Adrenal gland (tissue), 5 donors: ENCODE results near the gene FAIM2.

Experiments used
- CTCF ChIP-seq, 6 experiments: fragments of 450-650 bp in 4 of 6; fragments of 200-600 bp in 2 of 6; sonication (generic) in 1 of 6; IDR thresholded peaks; 1 replicate in 5 of 6; 2 replicates in 1 of 6; pipeline versions ENCODE4 v1.5.1 to v1.8.0; 2016 to 2021; ENCODE audit warnings: antibody characterized with exemption in 6 of 6, mild to moderate bottlenecking in 2 of 6, moderate library complexity in 1 of 6
- POLR2A ChIP-seq, 2 donors: fragments of 450-650 bp; IDR thresholded peaks; one replicate each; pipeline ENCODE4 v1.6.1; 2017; ENCODE audit warnings: antibody characterized with exemption in 2 of 2, mild to moderate bottlenecking in 2 of 2, moderate library complexity in 1 of 2
- donor health status: DM: no; HTN: no; CAD: no.

DNA sequence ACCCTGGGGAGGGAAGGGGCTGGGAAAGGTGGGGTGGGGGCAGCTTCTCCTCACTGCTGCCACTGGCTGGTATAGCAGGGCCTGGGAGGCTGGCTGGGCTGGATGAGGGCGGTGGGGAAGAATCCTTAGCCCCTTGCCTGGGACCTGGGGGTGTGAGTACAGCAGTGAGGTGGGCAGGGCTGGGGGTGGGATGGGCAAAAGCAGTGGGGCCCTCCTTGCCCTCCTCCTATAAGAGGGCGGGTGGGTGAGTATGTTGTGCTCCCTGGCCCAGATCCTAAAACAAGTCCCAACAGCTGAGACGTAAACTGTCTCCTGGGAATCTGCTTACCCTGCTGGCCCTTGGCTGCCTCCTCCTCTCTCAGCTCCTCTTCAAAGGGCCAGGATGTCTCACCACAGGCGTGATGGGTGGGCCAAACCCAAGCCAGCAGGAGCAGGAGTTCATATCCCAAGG is 77.7 kb downstream of the FAIM2 start:
- TF ChIP-seq POLR2A (IDR thresholded peaks at IDR 0.05), result no peak
- TF ChIP-seq CTCF (IDR thresholded peaks at IDR 0.05), result no peak
